Glomerular endothelial cell (primary cell): ENCODE data around the gene C2CD3. TPM values are rescaled to one million over a fixed set of nuclear protein-coding genes. Genes with fewer than 3 reads are reported as not detected.
"Not testable (repeated sequence)": the region's sequence is repeated elsewhere in the genome, so short reads cannot be mapped to it uniquely, and the experiment has no call there.

ENCODE experiments used
- DNase-seq: peaks from one replicate; pipeline ENCODE4 v3.0.0-alpha.2; 2011; ENCODE audit warnings: low read depth, low spot score; ENCODE audit errors: extremely low read depth
- total RNA-seq: library from RNA; depleted of rRNA; stranded (reverse); fragments of >200 nt; gene quantifications from 2 replicates; pipeline ENCODE4 v1.2.3, GENCODE V29; 2015

Gene C2CD3
- total RNA-seq, 1 donor from 2014 or later = 20.4 TPM

- DNase-seq = not testable (repeated sequence)
Observed at GRCh38 chr11:73985661-73986060, 185.1 kb downstream of the C2CD3 start.

- no peak for DNase-seq
Observed at GRCh38 chr11:73983741-73984538, 186.9 kb downstream of the C2CD3 start.

GRCh38 chr11:73982990-73983740, 187.6 kb downstream of the C2CD3 start:
- no peak for DNase-seq

GRCh38 chr11:73982595-73982989, 188.2 kb downstream of the C2CD3 start, which contains the start of gene UCP2:
UCP2 (minus strand) TSS chr11:73982843; CDS start chr11:73978378, 4,465 bp downstream.
- DNase-seq = no peak

GRCh38 chr11:73981051-73981805, 189.6 kb downstream of the C2CD3 start:
- DNase-seq = no peak

- DNase-seq = no peak
Observed at GRCh38 chr11:73980001-73980961, 190.5 kb downstream of the C2CD3 start.

GRCh38 chr11:73978576-73979086, 192.2 kb downstream of the C2CD3 start:
- DNase-seq = no peak

- DNase-seq = no peak
Observed at GRCh38 chr11:73977856-73978519, 192.8 kb downstream of the C2CD3 start.

- DNase-seq = no peak
Observed at GRCh38 chr11:73976451-73977151, 194.2 kb downstream of the C2CD3 start.

GRCh38 chr11:73975479-73975757, 195.4 kb downstream of the C2CD3 start:
- DNase-seq = no peak

GRCh38 chr11:73974604-73975478, 196.0 kb downstream of the C2CD3 start:
- DNase-seq = no peak

- no peak for DNase-seq
Observed at GRCh38 chr11:73972620-73973449, 198.0 kb downstream of the C2CD3 start.

- DNase-seq = no peak
Observed at GRCh38 chr11:73972187-73972586, 198.6 kb downstream of the C2CD3 start.

GRCh38 chr11:73971175-73971719, 199.6 kb downstream of the C2CD3 start:
- DNase-seq = no peak

GRCh38 chr11:73969991-73970800, 200.6 kb downstream of the C2CD3 start:
- no peak for DNase-seq

GRCh38 chr11:73969091-73969490, 201.7 kb downstream of the C2CD3 start:
- no peak for DNase-seq
